Fibroblast of the aortic adventitia (primary cell): ENCODE results near the gene FOXN4. TPM values are rescaled to one million over a fixed set of nuclear protein-coding genes. Genes with fewer than 3 reads are reported as not detected.
"Not testable (repeated sequence)": the region's sequence is repeated elsewhere in the genome, so short reads cannot be mapped to it uniquely, and the experiment has no call there.

Source experiments
- DNase-seq: peaks from one replicate; pipeline ENCODE4 v3.0.0-alpha.2; 2010; ENCODE audit warnings: low read depth
- H3K4me3 ChIP-seq: 2 replicates; pipeline ENCODE4 v1.5.1; 2011; ENCODE audit warnings: low read depth, mild to moderate bottlenecking, control low read depth, low read length, moderate library complexity
- total RNA-seq: library from RNA; depleted of rRNA; stranded (reverse); fragments of >200 nt; gene quantifications from 2 replicates; pipeline ENCODE4 v1.2.3, GENCODE V29; 2012; ENCODE audit warnings: low replicate concordance
- TF ChIP-seq, protein P1 (sequence below): IDR thresholded peaks from 2 replicates; pipeline ENCODE4 v1.5.1; 2011; ENCODE audit warnings: mild to moderate bottlenecking, low read length, control low read depth, inconsistent platforms; ENCODE audit not compliant: insufficient read depth

FOXN4 gene
- total RNA-seq, 1 donor, result not detected

DNA sequence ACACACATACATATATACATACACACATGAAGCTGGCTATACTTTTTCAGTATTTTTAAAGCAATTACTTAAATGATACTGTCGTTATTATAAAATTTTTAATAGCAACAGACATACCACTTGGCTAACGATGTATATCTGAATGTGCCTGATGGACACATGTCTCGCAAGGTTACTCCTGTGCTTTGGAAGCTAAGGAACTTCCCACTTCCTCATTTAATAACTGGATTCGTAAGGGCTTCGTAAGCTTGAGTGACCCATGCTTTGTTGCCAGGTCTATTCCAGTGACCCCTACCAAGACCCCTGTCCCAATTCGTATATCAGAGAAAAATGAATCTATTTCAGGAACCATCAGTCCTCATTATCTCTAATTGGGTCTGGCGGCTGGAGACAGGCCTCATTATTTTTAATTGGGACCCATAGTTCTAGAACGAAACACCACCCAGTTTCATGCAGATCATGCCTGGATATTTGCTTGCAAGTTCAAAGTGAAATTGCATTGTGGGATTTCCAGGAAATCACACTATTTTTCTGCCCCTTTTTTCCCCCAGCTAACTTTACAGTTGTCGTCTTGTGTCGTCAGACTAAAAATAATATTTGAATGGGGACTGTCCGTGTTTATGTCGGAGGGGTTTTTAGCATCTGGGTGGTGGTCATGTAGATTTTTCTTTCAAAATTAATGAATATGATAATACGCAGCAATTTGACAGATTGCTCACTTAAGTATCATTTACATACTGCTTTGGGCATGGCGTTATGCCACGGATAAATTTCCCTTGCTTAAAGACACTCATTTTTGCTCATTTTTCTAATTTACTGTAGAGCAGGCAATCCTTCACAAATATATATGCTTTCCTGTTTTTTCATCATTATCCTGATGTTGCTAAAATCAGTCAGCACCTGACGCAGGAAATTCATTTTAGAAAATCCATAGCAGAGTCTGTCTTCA, 21.5 kb upstream of the FOXN4 start:
- no peak overlapping the region for H3K4me3 ChIP-seq
- TF ChIP-seq, protein P1, sequence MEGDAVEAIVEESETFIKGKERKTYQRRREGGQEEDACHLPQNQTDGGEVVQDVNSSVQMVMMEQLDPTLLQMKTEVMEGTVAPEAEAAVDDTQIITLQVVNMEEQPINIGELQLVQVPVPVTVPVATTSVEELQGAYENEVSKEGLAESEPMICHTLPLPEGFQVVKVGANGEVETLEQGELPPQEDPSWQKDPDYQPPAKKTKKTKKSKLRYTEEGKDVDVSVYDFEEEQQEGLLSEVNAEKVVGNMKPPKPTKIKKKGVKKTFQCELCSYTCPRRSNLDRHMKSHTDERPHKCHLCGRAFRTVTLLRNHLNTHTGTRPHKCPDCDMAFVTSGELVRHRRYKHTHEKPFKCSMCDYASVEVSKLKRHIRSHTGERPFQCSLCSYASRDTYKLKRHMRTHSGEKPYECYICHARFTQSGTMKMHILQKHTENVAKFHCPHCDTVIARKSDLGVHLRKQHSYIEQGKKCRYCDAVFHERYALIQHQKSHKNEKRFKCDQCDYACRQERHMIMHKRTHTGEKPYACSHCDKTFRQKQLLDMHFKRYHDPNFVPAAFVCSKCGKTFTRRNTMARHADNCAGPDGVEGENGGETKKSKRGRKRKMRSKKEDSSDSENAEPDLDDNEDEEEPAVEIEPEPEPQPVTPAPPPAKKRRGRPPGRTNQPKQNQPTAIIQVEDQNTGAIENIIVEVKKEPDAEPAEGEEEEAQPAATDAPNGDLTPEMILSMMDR, result no peak
- no peak for DNase-seq

GRCh38 chr12:109329686-109330085, 20.6 kb upstream of the FOXN4 start:
- no peak for DNase-seq
- TF ChIP-seq, protein P1, result no peak
- H3K4me3 ChIP-seq, result no peak overlapping the region

DNA sequence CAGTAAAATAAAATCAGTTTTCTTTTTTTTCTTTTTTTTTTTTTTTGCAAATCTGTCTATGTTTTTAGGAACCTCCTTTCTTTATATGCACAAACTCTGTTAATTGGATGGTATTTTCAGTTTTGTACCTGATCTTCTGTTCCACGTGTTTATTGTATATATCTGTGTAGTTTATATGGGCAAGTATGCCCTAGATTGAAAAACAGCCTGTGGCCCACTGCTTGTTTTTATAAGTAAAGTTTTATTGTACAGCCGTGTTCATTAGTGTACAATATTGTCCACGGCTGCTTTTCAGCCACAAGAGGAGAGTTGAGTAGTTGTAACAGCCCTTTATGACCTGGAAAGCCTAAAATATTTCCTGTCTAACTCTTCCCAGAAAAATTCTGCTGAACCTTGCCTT, 19.9 kb upstream of the FOXN4 start:
- H3K4me3 ChIP-seq, result no peak overlapping the region
- TF ChIP-seq, protein P1, result no peak
- no peak for DNase-seq

GRCh38 chr12:109321294-109321693, 12.2 kb upstream of the FOXN4 start:
- DNase-seq, H3K4me3 ChIP-seq: not testable (repeated sequence)

- DNase-seq, result no peak
- H3K4me3 ChIP-seq, result no peak overlapping the region
- TF ChIP-seq, protein P1, result no peak
Measured at GRCh38 chr12:109310247-109311125, 1.4 kb upstream of the FOXN4 start.

GRCh38 chr12:109309381-109310246, 530 bp upstream of the FOXN4 start:
- TF ChIP-seq, protein P1, result no peak
- no peak for DNase-seq
- H3K4me3 ChIP-seq, result no peak overlapping the region
